Tibial nerve (tissue), 4 donors: ENCODE results near the gene CBLL1. TPM values are rescaled to one million over a fixed set of nuclear protein-coding genes. Genes with fewer than 3 reads are reported as not detected.

ENCODE experiments used
- DNase-seq, 2 donors: peaks; one replicate each; pipeline ENCODE4 v3.0.0-alpha.2; 2019; ENCODE audit warnings: low spot score in 2 of 2
- H3K27ac ChIP-seq, 4 donors: fragments of 200-600 bp; sonication (generic) in 3 of 4; one replicate each; pipeline ENCODE4 v1.5.1; 2017 to 2019; ENCODE audit warnings: mild to moderate bottlenecking in 1 of 4
- H3K27me3 ChIP-seq, 2 donors: fragments of 200-600 bp; sonication (generic) in 1 of 2; one replicate each; pipeline versions ENCODE4 v1.5.1 to v1.6.0; 2017 to 2019
- H3K36me3 ChIP-seq, 3 donors: fragments of 200-600 bp; sonication (generic); one replicate each; pipeline ENCODE4 v1.5.1; 2018 to 2019
- H3K4me1 ChIP-seq, 4 donors: fragments of 200-600 bp; sonication (generic) in 3 of 4; one replicate each; pipeline ENCODE4 v1.5.1; 2017 to 2019
- H3K4me3 ChIP-seq, 4 donors: fragments of 200-600 bp; sonication (generic) in 3 of 4; one replicate each; pipeline ENCODE4 v1.5.1; 2017 to 2019; ENCODE audit warnings: mild to moderate bottlenecking in 1 of 4, moderate library complexity in 1 of 4
- H3K9me3 ChIP-seq, 4 donors: fragments of 200-600 bp; sonication (generic) in 3 of 4; one replicate each; pipeline ENCODE4 v1.5.1; 2017 to 2019
- EP300 ChIP-seq, 2 donors: sonication (generic); formaldehyde crosslinking; IDR thresholded peaks; one replicate each; pipeline ENCODE4 v1.6.1; 2017; ENCODE audit warnings: antibody characterized with exemption in 2 of 2, mild to moderate bottlenecking in 1 of 2
- POLR2A ChIP-seq, 2 donors: fragments of 450-650 bp; IDR thresholded peaks; one replicate each; pipeline ENCODE4 v1.6.1; 2017; ENCODE audit warnings: antibody characterized with exemption in 2 of 2, mild to moderate bottlenecking in 2 of 2, moderate library complexity in 2 of 2
- WGBS, 2 donors: methylation state at CpG; one replicate each; pipeline ENCODE4 v1.1.5; 2018; 5-methylcytosine and 5-hydroxymethylcytosine counted together
- total RNA-seq, 4 donors: library from RNA; depleted of rRNA; stranded (reverse); fragments of >200 nt; gene quantifications; one replicate each; pipeline ENCODE4 v1.1.0, GENCODE V29; 2016
- TF ChIP-seq, protein P1 (sequence below), 5 experiments: fragments of 200-600 bp in 3 of 5; fragments of 450-650 bp in 2 of 5; sonication (generic) in 3 of 5; IDR thresholded peaks; one replicate each; pipeline ENCODE4 v1.5.1; 2016 to 2019; ENCODE audit warnings: antibody characterized with exemption in 5 of 5, mild to moderate bottlenecking in 3 of 5, moderate library complexity in 2 of 5

Gene CBLL1
- total RNA-seq, 4 donors from 2014 or later: 16.0 to 24.9 (median 17.9) TPM

DNA sequence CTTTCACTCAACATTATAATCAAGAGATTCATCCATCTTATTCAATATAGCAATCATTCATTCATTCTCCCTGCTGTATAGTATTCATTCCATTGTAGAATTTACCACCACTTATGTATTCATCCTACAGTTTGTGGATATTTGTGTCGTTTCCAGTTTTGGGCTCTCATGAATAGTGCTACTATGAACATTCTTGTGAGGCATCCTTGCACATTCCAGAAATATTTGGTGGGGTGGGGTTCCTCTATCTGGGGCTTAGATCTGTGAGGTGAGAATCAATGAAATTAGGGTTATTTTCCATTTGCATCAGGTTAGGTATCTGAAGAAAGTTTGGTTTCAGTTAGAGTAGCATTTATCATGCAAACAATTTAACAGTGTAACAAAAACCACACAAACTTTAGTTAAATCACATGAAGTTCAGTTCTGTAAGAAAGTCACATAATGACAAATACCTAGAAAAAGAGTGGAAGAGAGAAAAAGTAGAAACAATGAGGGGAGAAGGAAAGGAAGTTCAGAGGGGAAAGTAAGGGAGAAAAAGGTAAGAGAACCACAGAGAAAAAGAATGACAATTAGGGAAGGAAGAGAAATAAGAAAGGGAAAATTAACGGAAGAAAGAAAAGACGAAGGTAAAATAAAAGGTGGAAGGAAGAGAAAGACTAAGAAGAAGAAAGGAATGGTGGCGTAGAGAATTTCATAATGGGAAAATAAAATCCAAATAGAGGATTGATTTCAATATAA lies 25.3 kb upstream of the CBLL1 start:
- no peaks in the 10 kb centered on the region for H3K36me3 ChIP-seq
- H3K27me3 ChIP-seq: no peaks in the 10 kb centered on the region
- no peaks in the 10 kb centered on the region for H3K9me3 ChIP-seq
- no peak for TF ChIP-seq POLR2A (IDR thresholded peaks at IDR 0.05)
- TF ChIP-seq EP300 (IDR thresholded peaks at IDR 0.05): no peak
- TF ChIP-seq, protein P1, sequence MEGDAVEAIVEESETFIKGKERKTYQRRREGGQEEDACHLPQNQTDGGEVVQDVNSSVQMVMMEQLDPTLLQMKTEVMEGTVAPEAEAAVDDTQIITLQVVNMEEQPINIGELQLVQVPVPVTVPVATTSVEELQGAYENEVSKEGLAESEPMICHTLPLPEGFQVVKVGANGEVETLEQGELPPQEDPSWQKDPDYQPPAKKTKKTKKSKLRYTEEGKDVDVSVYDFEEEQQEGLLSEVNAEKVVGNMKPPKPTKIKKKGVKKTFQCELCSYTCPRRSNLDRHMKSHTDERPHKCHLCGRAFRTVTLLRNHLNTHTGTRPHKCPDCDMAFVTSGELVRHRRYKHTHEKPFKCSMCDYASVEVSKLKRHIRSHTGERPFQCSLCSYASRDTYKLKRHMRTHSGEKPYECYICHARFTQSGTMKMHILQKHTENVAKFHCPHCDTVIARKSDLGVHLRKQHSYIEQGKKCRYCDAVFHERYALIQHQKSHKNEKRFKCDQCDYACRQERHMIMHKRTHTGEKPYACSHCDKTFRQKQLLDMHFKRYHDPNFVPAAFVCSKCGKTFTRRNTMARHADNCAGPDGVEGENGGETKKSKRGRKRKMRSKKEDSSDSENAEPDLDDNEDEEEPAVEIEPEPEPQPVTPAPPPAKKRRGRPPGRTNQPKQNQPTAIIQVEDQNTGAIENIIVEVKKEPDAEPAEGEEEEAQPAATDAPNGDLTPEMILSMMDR (IDR thresholded peaks at IDR 0.05): no peak
- H3K27ac ChIP-seq: no peak overlapping the region
- no peak overlapping the region for H3K4me3 ChIP-seq
- H3K4me1 ChIP-seq: no peaks in the 10 kb centered on the region
- no peak for DNase-seq
- WGBS, 2 donors: 76 to 77% methylated on average over 4 of the region's 4 CpGs

- TF ChIP-seq, protein P1 (IDR thresholded peaks at IDR 0.05): no peak
- TF ChIP-seq POLR2A (IDR thresholded peaks at IDR 0.05) (no peak), EP300 (IDR thresholded peaks at IDR 0.05) (no peak)
- Histone ChIP-seq H3K9me3 (no peaks in the 10 kb centered on the region), H3K4me1 (peaks cover 0 to 4% (median 0%) of the 10 kb centered on the region in 4 donors), H3K4me3 (no peak overlapping the region), H3K27ac (no peak overlapping the region), H3K27me3 (no peaks in the 10 kb centered on the region), H3K36me3 (no peaks in the 10 kb centered on the region)
- no peak for DNase-seq
- WGBS, 2 donors: 44 to 46% methylated on average over 1 of the region's 1 CpG
Observed at GRCh38 chr7:107721286-107721685, 22.7 kb upstream of the CBLL1 start.

DNA sequence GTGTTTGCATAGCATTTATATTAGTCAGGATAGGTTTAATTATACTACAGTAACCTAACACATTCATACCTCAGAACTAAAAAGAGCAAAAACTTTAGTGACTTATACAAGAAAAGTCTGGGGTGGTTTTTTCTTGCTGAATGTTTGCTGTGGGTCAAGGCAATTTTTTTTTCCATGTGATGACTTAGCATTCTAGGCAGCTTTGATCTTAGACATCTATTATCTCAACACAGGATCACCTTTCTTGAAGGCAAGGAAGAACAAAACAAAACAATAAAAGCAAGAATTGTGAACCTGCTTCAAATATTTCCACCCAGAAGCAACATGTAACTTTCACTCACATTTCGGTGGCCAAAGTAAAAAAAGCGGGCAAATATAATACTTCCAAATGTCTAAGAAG lies 20.7 kb upstream of the CBLL1 start:
- Histone ChIP-seq H3K9me3 (no peaks in the 10 kb centered on the region), H3K4me1 (peaks cover 0 to 4% (median 0%) of the 10 kb centered on the region in 4 donors), H3K27ac (no peak overlapping the region), H3K36me3 (no peaks in the 10 kb centered on the region), H3K27me3 (no peaks in the 10 kb centered on the region), H3K4me3 (no peak overlapping the region)
- 92 to 94% methylated on average over 2 of the region's 2 CpGs for WGBS, 2 donors
- no peak for DNase-seq
- TF ChIP-seq, protein P1 (IDR thresholded peaks at IDR 0.05): no peak
- no peak for TF ChIP-seq EP300 (IDR thresholded peaks at IDR 0.05)
- TF ChIP-seq POLR2A (IDR thresholded peaks at IDR 0.05): no peak

DNA sequence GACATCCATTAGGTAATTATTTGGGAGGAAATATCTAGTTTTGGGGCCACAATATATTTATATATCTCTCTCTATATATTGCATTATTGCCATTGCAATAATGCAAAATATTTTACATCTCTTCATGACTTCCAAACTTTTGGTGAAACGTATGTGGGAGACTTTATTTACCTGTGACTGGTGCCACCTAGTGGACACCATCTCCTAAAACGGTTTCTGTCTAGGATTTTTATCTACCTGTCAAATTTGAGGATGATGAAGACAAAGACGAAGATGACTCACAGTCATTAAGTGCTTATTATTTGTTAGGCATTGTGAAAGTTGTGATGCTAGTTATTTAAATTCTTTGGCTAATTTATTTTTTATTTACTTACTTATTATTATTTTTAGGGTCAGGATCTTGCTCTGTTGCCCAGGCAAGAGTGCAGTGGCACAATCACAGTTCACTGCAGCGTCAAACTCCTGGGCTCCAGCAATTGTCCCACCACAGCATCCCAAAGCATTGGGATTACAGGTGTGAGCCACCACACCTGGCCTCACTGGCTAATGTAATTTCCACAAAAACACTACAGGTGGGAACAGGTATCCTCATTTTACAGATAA lies 18.7 kb upstream of the CBLL1 start:
- no peaks in the 10 kb centered on the region for H3K9me3 ChIP-seq
- DNase-seq: peak in 1 of 2 donors; percentile 73
- H3K27ac ChIP-seq: no peak overlapping the region
- TF ChIP-seq, protein P1 (IDR thresholded peaks at IDR 0.05): peak; percentile 61 to 71 (median 69)
- TF ChIP-seq POLR2A (IDR thresholded peaks at IDR 0.05): no peak
- no peak overlapping the region for H3K4me3 ChIP-seq
- WGBS, 2 donors: 21 to 22% methylated on average over 4 of the region's 4 CpGs
- peaks cover 0 to 4% (median 0%) of the 10 kb centered on the region in 4 donors for H3K4me1 ChIP-seq
- peaks cover 0 to 4% of the 10 kb centered on the region in 2 donors for H3K27me3 ChIP-seq
- no peaks in the 10 kb centered on the region for H3K36me3 ChIP-seq
